Measurements from ENCODE around the gene ITGA11.

The ITGA11 gene

DNA sequence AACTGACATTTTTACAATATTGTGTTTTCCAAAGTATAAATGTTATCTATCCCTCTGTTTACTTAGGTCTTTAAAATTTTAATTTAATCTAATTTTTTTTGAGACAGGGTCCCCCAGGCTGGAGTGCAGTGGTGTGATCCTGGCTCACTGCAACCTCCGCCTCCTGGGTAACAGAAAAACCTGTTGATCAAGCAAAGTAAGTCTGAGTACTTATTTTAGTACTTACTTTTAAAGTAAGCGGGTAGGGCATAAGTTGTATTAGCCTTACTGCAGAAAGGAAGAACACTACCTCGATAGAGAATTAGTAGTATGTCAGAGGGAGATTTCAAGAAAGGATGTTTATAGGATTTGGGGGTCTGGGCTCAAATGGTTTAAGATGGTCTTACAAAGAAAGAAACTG lies 166.3 kb downstream of the ITGA11 start:
- Mint-ChIP-seq H3K4me1 (no peaks in the 10 kb centered on the region), H3K9me3 (no peaks in the 10 kb centered on the region), H3K4me3 (no peak overlapping the region), H3K27ac (no peak overlapping the region), H3K27me3 (ENCODE audit: low read depth, poor library complexity) (peaks cover 10% of the 10 kb centered on the region), H3K36me3 (ENCODE audit: low read depth) (no peaks in the 10 kb centered on the region)
- no peak for DNase-seq
- TF ChIP-seq, protein P1, sequence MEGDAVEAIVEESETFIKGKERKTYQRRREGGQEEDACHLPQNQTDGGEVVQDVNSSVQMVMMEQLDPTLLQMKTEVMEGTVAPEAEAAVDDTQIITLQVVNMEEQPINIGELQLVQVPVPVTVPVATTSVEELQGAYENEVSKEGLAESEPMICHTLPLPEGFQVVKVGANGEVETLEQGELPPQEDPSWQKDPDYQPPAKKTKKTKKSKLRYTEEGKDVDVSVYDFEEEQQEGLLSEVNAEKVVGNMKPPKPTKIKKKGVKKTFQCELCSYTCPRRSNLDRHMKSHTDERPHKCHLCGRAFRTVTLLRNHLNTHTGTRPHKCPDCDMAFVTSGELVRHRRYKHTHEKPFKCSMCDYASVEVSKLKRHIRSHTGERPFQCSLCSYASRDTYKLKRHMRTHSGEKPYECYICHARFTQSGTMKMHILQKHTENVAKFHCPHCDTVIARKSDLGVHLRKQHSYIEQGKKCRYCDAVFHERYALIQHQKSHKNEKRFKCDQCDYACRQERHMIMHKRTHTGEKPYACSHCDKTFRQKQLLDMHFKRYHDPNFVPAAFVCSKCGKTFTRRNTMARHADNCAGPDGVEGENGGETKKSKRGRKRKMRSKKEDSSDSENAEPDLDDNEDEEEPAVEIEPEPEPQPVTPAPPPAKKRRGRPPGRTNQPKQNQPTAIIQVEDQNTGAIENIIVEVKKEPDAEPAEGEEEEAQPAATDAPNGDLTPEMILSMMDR (IDR thresholded peaks at IDR 0.05): no peak

DNA sequence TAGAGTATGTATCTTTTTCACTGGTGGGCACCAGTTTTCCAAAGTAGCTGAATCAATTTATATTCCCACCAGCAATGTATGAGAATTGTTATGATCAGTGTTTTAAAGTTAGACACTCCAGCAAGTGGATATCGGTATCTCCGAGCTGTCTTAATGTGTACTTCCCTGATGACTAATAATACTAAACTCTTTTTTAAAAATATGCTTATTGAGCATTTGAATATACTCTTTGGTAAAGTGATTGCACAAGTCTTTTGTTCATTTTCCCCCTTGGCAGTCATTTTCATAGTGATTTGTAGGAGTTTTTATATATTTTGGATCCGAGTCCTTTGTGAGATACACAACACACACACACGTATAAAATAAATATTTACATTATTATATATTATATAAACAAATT lies 166.9 kb downstream of the ITGA11 start:
- Mint-ChIP-seq H3K9me3 (no peaks in the 10 kb centered on the region), H3K4me1 (no peaks in the 10 kb centered on the region), H3K4me3 (no peak overlapping the region), H3K27me3 (ENCODE audit: low read depth, poor library complexity) (peaks cover 10% of the 10 kb centered on the region), H3K27ac (no peak overlapping the region), H3K36me3 (ENCODE audit: low read depth) (no peaks in the 10 kb centered on the region)
- TF ChIP-seq, protein P1 (IDR thresholded peaks at IDR 0.05): no peak
- no peak for DNase-seq

DNA sequence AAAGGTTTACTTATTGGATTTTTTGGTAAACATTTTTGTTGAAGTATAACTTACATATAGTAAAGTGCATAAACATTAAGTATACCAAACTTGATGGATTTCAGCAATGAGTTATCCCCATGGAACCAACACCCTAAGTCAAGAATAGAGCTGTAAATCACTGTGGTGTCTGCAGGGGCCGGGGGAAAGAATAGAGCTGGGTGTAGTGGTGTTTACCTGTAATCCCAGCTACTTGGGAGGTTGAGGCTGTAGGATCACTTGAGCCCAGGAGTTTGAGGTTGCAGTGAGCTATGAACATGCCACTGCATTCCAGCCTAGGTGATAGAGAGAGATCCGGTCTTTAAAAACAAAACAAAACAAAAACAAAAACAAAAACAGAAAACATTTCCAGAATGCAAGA lies 167.7 kb downstream of the ITGA11 start:
- Mint-ChIP-seq H3K36me3 (ENCODE audit: low read depth) (no peaks in the 10 kb centered on the region), H3K27ac (no peak overlapping the region), H3K27me3 (ENCODE audit: low read depth, poor library complexity) (peaks cover 6% of the 10 kb centered on the region), H3K9me3 (no peaks in the 10 kb centered on the region), H3K4me3 (no peak overlapping the region), H3K4me1 (no peaks in the 10 kb centered on the region)
- TF ChIP-seq, protein P1 (IDR thresholded peaks at IDR 0.05): no peak
- no peak for DNase-seq

DNA sequence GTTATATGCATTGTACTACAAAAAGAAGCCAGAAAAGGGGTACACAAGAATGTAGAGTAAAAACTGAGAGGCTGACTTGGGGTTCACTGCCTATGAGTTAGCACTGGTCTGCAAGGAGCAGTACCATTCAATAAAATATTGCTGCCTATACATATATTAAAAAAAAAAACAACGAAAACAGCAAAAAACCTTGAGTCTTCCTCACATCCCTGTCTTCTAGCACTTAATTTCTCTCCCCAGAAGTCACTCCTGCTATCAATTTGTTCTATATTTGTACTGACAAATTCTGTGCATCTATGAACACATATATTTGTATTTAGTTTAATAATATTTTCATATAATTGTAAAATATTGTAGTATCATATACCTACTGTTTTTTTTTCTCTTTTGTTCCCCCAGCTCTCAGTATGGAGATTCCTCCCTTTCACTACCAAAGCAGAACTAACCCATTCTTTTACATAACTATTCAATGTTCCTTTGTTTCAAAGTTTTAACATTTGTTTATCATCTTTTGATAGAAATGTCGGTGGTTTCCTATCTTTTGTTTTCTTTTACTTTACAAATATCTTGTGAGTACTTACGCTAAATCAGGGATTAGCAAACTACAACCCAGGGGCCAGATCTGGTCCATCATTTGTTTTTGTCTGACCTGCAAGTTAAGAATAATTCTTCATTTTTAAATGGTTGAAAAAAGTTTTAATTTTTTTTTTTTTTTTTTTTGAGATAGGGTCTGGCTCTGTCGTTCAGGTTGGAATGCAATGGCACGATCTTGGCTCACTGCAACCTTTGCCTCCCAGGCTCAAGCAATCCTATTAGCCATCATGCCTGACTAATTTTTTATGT lies 169.2 kb downstream of the ITGA11 start:
- Mint-ChIP-seq H3K4me1 (no peaks in the 10 kb centered on the region), H3K27ac (no peak overlapping the region), H3K36me3 (ENCODE audit: low read depth) (no peaks in the 10 kb centered on the region), H3K9me3 (no peaks in the 10 kb centered on the region), H3K4me3 (no peak overlapping the region), H3K27me3 (ENCODE audit: low read depth, poor library complexity) (peaks cover 6% of the 10 kb centered on the region)
- TF ChIP-seq, protein P1 (IDR thresholded peaks at IDR 0.05): no peak
- DNase-seq: no peak

DNA sequence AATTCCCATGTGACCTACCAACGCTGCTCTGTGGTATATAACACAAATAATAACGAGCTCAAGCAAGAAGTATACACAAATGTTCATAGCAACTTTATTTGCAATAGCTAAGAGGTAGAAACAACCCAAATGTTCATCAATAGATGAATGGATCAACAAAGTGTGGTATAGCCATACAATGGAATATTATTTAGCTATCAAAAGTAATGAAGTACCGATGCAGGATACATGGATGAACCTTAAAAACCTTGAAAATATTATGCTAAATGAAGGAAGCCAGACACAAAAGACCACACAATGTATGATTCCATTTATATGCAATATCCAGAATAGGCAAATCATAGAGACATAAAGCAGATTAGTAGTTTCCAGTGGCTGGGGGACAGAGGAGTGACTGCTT lies 170.0 kb downstream of the ITGA11 start:
- Mint-ChIP-seq H3K4me1 (no peaks in the 10 kb centered on the region), H3K9me3 (no peaks in the 10 kb centered on the region)
- TF ChIP-seq, protein P1 (IDR thresholded peaks at IDR 0.05): no peak

DNA sequence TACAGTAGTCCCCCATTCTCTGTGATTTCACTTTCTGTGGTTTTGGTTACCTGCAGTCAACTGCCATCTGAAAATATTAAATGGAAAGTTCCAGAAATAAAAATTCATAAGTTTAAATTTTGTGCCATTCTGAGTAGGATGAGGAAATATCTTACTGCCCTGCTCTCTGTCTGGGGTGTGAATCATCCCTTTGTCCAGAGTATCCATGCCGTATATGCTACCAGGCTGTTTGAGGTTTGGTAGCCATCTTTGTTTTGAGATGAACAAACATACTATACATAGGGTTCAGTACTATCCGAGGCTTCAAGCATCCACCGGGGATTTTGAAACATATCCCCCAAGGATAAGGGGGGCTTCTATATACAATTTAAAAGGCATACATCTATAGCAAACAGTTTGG lies 170.7 kb downstream of the ITGA11 start:
- TF ChIP-seq, protein P1 (IDR thresholded peaks at IDR 0.05): no peak

More for the DNA sequence above, 170.0 kb downstream of the ITGA11 start:
- H3K4me3 Mint-ChIP-seq: no peak overlapping the region
- no peak for DNase-seq
- H3K27me3 Mint-ChIP-seq (ENCODE audit: low read depth, poor library complexity): peaks cover 6% of the 10 kb centered on the region
- H3K27ac Mint-ChIP-seq: no peak overlapping the region
- no peaks in the 10 kb centered on the region for H3K36me3 Mint-ChIP-seq (ENCODE audit: low read depth)

More for the DNA sequence above, 170.7 kb downstream of the ITGA11 start:
- no peak for DNase-seq
- H3K36me3 Mint-ChIP-seq (ENCODE audit: low read depth): no peaks in the 10 kb centered on the region
- no peaks in the 10 kb centered on the region for H3K4me1 Mint-ChIP-seq
- peaks cover 9% of the 10 kb centered on the region for H3K27me3 Mint-ChIP-seq (ENCODE audit: low read depth, poor library complexity)
- H3K4me3 Mint-ChIP-seq: no peak overlapping the region
- H3K27ac Mint-ChIP-seq: no peak overlapping the region
- H3K9me3 Mint-ChIP-seq: no peaks in the 10 kb centered on the region

All from nephron progenitor cell (in vitro differentiated cells).